ENCODE results near the gene CCDC57.

The CCDC57 gene

DNA sequence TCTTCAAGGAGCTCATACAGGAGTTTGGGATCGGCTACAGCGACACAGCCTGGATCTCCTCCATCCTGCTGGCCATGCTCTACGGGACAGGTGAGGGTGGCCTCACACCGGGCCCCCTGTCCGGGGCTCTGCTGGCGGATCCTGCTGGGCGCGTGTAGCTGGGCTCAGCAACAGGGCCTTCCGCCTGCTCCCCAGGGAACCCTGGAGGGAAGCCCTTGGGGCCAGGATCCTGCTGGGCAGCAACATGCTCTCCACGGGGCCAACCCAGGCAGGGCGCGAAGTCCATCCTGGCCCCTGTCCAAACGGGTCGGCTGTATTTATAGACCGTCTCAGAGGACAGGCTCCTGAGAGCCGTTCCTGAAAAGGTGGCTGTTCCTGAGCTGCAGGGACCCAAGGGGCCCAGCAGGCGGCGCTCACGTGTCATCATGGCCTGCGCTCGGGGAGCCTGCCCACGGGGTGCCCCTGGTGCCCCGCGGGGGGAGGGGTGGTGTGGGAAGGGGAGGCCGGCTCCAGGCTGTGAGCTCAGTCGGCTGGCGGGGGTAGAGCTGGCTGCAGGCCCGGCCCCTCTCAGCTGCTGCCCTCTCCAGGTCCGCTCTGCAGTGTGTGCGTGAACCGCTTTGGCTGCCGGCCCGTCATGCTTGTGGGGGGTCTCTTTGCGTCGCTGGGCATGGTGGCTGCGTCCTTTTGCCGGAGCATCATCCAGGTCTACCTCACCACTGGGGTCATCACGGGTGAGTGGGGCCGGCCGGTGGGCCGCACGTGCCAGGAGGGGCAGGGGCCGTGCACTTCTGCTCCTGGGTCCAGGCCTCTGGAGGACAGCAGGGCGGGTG, 23.7 kb upstream of the CCDC57 start:
- DNase-seq (ENCODE audit: low read depth, low spot score), result peak; percentile 88

DNA sequence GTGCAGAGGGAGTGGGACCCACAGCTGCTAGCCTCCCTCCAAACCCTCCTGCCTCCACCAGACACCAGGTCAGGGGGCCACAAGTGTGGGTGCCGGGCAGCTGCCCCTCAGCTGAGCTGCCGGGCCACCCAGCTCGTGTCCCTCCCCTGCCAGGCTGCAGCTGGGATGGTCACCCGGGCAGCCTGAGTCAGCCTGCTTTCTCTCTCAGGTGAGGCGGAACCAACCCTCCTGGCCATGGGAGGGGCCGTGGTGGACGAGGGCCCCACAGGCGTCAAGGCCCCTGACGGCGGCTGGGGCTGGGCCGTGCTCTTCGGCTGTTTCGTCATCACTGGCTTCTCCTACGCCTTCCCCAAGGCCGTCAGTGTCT, 23.1 kb upstream of the CCDC57 start:
- no peak for DNase-seq (ENCODE audit: low read depth, low spot score)

DNA sequence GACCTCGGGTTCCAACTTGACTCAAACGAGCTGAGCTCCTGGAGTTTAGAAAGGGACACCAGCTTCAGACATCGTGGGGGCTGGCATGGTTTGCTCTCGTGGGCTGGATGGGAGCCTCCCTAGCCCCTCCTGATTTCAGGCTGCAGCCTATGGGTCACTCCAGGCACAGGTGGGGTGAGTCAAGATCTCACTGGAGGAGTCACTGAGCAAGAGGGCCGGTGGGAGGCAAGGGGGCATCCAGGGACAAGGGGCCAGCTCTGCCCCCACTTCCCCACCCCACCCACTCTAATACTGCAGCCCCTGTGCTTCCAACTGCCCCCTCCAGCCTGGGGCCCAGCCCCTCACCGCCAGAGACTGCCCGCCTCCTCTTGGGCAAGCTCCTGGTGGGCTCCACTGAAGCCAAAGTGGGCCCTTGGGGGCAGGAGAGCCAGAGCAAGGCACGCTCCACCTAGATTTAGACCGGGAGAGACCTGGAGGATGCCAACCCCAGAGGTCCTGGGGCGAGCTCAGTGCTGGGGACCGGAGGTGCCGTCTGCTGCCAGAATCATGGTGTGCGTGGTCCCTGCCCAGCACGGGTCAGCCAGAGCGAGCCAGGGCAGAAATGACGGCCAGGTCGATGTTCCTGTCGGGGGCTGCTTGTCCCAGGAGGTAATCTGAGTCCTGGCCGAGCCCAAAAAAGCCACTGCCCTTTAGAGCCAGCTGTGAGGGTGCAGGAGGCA, 22.6 kb upstream of the CCDC57 start:
- no peak for DNase-seq (ENCODE audit: low read depth, low spot score)

DNA sequence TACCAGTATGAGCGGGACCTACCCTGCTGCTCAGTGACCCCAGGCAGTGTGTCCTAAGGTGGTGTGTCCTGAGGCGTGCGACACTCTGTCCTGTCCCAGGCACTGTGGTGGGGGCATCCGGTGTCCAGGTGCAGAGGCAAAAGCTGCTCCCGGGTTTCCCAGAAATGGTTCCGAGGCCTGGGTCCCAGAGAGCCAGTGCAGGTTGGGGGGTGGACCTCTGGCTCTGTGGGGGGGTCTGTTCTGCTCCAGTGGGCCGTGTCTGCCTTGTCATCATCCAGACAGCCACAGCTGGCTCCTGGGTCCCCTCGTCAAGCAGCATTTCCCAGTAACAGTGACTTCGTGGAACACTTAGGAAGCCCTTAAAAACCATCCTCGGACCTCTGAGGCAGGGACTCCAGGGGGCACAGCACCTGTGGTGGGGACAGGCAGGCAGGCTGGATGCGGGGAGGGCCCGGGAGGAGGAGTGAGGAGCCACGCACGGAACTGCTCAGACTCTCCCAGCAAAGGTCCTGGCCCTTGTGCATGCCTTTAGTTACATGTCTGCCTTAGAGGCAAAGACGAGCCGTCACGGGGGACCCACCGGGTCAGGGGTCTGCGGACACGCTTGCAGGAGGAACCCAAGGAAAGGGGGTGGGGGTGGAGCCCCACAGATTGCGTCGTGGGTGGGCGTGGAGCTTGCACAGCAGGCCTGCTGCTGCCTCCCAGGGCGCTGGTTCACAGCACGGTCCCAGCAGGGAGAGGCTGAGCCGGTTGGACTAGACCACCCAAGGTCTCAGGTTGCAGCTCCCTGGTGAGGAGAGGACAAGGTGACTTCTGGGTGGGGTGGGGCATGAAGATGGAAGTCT, 21.8 kb upstream of the CCDC57 start:
- no peak for DNase-seq (ENCODE audit: low read depth, low spot score)

DNA sequence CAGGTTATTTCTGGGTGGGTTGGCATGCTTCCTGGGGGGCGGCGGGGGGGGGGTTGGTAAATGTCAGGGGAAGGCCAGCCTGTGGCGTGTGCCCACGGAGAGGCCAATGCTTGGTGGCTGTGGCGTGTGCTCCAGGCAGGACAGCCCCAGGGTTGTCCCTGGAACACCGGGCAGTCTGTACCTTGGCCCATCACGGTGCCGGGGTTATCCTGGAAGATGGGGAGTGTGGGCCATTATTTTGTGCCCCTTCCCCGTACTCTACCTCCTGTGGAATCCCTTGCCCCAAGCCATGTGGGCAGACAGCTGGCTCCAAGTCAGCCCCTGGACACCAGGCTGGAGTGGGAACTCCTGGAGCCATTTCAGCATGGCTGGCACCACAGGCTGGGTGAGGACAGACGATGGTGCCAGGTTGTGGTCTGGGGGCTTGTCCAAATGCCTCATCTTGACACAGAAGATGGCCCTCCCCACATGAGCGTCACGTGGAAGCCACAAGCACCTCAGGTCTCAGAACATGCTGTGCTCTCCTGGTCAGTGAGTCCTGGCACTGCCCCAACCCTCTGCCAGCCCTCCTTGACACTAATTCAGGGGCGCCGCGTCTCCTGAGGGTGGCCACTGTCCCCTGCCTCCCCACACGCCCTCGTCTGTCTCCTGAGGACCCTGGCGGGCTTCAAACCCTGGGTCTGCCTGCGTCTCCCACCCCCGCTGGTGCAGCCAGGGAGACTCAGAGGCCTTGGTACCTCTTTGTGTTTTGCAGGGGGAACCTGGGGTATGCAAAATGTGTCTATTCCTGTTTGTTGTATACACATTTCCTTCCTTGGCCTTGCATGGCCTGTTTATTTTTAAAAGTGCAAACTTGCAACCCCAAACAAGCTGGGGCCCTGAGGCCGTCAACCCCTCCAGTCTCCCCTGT, 20.5 kb upstream of the CCDC57 start:
- no peak for DNase-seq (ENCODE audit: low read depth, low spot score)

DNA sequence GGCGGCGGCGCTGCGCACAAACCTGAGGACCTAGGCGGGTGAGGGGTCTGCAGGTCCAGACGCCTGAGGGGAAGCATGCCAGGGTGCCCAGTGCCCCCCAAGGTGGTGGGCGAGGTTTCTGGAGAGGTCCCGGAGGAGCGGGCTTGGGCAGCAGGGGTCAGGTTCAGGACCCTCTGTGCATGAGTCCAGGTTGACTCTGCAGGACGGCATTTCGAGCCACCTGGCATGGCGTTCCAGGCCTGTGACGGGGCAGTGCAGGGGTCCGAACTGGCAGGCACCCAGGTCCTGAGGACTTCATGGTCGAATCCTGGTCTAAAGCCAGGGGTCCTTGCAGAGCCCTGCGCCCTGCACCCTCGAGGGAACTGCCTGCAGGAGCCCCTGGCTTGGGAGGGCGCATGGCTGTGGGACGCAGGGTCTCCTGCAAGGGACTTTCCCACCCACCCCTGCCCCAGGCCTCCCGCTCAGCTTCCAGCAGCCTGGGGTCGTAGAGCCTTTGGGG, 19.7 kb upstream of the CCDC57 start:
- DNase-seq (ENCODE audit: low read depth, low spot score), result no peak

DNA sequence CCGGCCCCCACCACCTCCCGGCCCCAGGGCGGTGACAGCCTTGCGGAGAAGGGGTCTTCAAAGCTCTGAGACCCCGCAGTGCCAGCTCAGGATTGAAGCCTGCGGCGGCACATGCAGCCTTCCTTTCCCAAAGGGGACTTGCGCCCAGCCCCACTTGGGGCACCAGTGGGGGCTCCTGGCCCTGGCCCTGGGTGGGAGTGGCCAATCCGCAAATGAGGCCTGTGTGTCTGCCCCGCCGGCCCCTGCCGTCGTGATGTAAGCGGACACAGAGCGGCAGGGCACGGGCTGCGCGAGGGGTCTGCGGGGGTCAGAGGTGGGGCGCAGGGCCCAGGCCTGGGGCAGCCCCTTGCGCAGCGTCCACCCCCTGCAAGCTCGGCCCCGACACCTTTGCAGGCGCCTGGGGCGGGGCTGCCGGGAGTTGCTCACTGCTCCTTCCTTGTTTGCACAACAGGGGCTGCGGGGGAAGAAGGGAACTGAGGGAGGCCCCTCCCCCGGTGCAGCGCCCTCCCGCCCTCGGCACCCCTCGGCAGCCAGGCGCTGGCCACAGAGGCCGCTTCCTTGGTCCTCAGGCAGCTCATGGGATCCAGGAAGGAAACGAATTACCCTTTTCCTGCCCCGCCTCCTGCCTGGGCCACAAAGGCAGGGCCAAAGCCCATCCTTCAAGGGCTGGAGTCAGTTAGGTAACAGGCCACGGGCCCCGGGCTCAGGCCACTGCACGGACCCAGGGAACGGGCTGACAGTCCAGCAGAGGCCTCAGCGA, 19.1 kb upstream of the CCDC57 start:
- peak; percentile 89 for DNase-seq (ENCODE audit: low read depth, low spot score)

DNA sequence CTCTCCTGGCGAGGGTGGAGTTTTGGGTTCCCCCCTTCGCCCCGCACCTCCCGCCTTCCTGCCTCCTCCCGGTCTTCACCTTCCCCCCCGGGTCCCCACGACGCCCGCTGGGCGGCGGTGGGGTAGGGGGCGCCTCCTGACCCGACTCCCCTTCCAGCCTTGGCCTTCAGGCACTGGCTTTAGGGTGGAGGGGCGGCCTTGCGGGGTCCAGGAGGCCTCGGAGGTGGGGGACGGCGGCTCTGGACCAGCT, 18.6 kb upstream of the CCDC57 start:
- DNase-seq (ENCODE audit: low read depth, low spot score), result no peak

DNA sequence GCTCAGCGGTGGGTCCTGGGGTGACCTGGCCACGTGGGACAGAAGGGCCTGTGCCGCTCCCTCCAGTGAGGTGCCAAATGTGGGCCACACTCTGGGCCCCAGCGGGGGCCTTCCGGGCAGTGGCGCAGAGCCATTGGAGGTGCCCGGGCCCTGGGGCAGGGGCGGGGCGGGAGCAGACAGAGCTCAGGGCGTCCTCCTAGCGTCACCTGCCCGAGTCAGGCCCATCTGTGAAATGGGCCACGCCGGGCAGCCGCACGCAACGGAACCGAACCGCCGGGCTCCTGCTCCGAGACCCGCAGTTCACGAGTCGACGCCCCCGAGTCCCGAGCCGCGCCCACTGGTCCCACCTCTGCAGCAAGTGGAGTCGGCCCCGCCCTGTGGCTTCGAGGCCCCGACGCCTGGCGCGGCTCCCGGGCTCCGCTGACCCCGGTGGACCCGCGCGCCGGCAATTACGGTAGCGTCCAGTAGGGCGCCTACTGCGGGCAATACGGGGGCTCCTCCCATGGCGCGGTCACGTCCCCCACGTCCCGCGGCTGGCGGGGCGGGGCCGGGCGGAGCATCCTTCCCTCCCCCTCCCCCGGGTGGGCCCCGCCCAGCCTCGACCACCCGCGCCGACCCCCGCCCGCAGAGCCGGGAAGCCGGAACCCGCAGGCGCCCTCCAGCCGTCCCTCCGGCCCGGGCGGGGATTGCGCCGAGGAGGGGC, 18.1 kb upstream of the CCDC57 start:
- DNase-seq (ENCODE audit: low read depth, low spot score), result peak; percentile 81

DNA sequence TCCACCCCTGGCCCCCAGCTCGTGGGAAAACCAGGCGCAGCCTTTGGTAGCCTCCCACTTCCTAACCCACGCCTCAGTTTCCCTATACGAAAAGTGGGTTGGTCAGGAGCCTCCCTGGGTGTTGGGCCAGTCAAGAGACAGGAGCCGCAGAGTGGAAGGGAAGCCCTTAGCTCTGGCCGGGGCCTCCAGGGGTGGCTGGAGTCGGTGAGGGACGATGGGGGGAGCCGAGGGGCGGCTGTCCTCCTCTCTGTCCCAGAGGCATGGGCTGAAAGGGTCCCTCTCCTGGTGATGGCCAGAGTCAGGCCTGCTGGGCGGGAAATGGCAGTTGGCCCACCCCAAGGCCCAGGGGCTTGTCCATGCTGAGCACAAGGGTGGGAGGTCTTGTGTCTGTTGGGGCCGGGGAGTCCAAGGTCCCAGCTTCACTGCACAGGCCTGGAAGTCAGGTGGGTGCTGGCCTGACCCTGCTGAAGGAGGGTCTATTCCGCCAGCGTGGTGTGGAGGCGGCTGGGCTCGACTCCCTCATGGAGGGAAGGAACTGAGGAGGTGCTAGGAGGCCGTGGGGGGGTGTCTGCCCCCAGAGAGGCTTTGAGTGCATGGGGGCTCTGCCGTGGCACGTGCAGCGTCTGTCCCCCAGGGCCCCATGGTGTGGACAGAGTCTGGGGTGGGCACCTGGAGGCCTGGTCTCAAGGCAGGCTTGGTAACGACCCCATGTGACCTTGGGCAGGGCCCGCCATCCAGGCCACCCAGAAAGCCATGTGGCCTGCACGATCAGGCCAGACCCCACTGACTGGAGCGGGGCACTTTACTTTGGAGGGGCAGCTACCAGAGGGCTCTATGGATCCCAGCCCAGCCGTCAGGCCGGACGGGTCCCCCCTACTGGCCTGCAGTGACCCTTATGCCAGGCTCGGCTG, 17.3 kb upstream of the CCDC57 start:
- no peak for DNase-seq (ENCODE audit: low read depth, low spot score)

DNA sequence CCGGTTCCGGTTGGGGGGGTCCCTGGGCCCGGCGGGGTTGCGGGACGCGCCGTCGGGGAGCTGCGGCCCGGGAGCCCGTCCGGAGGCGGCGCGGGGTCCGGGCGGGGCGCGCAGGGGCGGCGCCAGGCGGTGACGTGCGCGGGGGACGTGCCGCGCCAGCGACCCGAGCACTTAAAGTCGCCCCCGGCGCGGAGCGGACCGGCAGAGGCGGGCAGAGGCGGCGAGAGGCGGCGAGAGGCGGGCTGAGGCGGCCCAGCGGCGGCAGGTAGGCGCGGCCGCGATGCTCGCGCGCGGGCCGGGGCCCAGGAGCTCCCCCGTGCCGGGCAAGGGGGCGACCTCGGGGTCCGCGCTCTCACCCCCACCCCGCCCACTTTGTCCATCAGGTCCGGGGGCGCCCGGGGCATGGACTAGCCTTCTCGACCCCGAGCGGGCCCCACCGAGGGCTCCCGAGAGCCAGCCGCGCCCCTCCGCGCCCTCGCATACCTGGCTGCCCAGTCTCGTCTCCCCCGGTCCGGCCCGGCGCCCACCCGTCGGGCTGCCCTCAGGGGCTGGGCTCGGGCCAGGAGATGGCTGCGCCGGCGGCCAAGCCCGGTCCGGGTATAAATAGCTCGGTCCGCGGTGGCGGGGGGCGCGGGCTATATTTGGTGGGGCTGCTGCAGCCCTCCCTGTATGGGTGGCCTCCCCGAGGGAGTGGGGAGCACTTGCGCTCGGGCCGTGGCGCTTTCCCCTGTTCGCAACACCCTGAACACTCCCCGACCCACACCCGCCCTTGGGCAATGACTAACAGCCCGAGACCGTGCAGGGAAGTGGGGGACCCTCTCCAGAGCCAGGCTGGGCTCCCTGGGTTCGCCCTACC, 16.4 kb upstream of the CCDC57 start, which contains the start of gene SLC16A3:
Gene SLC16A3, plus strand, starts transcription at position 201 of the 856 bp plus-strand sequence. CDS start 6,967 bp downstream, outside the sequence.
- DNase-seq (ENCODE audit: low read depth, low spot score), result no peak

DNA sequence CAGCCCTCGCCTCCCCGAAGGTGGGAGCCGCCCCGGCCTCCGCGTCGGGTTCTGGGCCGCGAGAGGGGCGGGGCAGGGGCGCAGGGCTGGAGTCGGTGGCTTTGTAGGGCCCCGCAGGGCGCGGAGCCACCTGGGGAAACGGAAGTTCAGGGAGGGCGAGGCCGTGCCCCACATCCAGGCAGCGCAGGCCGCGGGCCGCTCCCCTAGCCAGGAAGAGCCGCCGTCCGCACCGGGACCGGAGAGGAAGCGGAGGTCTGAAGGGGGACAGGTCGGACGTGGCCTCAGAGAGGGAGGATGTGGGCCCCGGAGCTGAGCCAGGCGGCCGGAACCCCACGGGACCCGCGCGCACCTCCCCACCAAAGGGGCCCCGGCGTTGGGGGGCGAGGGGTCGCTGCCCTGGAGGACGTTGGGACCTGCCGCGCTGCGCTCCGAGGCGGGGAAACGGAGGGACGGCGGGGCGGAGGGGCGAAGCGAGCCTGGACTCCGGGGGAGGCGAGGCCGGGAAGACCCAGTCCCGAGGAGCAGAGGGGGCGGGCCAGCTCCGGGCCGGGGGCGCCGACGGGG, 15.7 kb upstream of the CCDC57 start:
- no peak for DNase-seq (ENCODE audit: low read depth, low spot score)

DNA sequence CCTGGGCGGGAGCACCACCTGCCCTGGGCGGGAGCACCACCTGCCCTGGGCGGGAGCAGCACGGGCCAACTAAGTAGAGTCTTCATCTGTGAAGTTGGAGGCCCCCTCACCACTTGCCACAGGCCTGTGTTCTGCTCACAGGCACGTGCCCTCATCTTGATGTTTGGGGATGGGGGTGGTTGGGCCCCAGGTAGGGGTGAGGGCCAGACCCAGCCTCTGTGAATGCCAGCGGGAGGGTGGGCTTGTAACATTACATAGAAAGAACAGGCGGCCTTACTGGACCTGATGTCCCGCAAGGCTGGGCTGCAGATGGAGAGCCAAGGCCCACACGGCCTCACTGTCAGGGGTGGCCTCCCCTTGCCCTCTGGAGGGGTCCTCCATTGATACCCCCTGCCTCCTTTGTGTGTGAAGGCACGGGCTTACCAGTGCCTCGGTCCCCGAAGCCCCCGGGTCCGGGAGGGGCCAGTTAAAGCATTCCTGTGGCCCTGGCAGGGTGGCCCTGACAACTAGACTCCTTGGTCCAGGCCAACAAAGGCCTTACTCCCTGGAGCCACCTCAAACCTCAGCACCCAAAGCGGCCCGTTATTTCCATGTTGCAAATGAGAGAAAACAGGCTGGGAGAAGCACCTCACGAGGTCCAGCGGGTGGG, 15.1 kb upstream of the CCDC57 start:
- no peak for DNase-seq (ENCODE audit: low read depth, low spot score)

DNA sequence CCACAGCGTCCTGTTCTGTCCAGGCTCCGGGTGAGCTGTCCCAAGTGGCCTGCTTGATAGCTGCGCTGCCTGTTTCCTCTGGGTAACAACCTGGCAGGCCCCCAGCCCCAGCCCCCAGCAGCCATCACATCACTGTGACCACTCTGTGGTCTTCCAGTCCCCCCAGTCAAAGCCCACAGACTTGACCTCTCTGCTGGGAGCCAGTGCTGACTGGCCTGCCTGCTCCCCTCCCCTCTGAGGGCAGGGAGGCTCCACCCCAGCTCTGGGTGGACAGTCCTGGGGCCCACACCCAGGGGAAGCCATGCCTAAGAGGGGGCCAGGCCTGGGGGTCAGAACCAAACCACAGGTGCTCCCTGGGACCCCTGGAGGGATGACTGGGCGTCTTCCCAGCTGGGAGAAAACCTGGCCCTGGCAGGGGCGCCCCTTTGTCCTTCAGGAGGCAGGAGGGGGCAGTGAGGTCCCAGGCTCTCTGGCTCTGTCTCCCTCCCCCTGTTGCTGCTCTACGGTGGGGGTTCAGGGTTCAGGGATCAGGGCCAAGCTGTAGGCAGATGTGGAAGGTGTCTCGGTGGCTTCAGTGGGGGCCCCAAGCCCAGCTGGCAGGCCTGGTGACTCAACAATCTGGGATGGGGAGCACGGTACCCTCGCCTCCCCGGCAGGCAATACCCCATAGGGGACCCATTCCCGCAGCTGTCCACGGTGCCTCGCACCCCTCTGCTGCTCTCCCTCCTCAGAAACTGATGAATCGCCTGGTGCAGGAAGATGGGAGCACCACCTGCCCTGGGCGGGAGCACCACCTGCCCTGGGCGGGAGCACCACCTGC, 14.4 kb upstream of the CCDC57 start:
- no peak for DNase-seq (ENCODE audit: low read depth, low spot score)

DNA sequence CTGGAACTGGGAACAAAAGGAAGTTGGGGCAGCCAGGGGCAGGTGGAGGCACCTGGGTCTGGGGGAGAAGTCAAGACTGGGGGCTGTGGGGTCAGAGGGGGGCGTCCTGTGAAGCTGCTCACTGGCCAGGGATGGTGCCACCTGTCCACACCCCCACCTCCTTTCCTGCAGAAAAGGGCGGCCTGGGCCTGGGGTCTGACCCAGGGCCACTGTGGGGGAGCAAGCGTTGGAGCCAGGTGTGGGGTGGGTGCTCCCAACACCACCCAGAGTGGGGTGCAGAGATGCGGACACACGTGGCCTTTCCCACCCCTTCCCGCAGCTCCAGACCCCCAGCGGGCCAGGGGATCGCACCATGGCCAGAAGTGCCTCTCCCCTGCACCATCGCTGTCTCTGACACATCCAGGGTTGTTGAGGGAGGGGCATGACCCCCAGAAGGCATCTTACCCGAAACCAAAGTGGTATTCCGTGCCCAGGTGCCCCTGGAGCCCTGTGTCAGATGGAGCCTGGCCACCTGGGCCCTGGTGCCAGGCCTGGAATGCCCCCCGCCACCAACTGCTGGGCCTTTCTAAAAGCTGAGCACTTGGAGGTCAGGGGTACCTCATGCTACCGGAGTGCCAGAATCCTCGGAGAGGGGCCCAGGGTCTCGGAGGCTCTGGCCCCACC, 13.6 kb upstream of the CCDC57 start:
- DNase-seq (ENCODE audit: low read depth, low spot score), result no peak
